Mammary epithelial cell (primary cell): ENCODE measurements around the gene PPP5C.

Experiments used
- CTCF ChIP-seq, 2 donors: IDR thresholded peaks in 1 of 2; conservative IDR thresholded peaks in 1 of 2; 2 replicates each; pipeline ENCODE4 v1.5.1; 2011 to 2012; ENCODE audit warnings: inconsistent platforms in 2 of 2, low read length in 2 of 2, mild to moderate bottlenecking in 2 of 2, control low read depth in 1 of 2, low read depth in 1 of 2; ENCODE audit not compliant: insufficient read depth in 1 of 2; ENCODE audit errors: extremely low read depth in 1 of 2
- EZH2 ChIP-seq: IDR thresholded peaks from 2 replicates; pipeline ENCODE4 v1.6.1; 2012; ENCODE audit warnings: low read length, inconsistent platforms, borderline replicate concordance

- TF ChIP-seq EZH2 = no peak
- peak; percentile 21 to 33 for TF ChIP-seq CTCF (conservative IDR thresholded peaks at IDR 0.05 in 1 of 2, IDR thresholded peaks at IDR 0.05 in 1 of 2; ENCODE audit: extremely low read depth in 1 of 2, insufficient read depth in 1 of 2, low read depth in 1 of 2, low read length in 2 of 2)
Observed at GRCh38 chr19:46404753-46405468, 58.0 kb downstream of the PPP5C start.
